Left renal pelvis (tissue), 4 donors: ENCODE data around the gene EMP1. TPM values are rescaled to one million over a fixed set of nuclear protein-coding genes. Genes with fewer than 3 reads are reported as not detected.

Experiments used
- DNase-seq, 4 donors: peaks; one replicate each; pipeline ENCODE4 v3.0.0-alpha.2; 2013; ENCODE audit warnings: low read depth in 4 of 4, low spot score in 3 of 4
- polyA plus RNA-seq, 4 donors: library from polyadenylated mRNA; unstranded; fragments of 120-200 nt; gene quantifications; one replicate each; pipeline ENCODE4 v1.2.1, GENCODE V29; 2013; ENCODE audit not compliant: insufficient read length in 4 of 4

EMP1 gene
- 100 to 1,000 TPM in 3 of 4 donors, 10 to 100 TPM in 1; 81.6 to 612 (median 146) TPM for polyA plus RNA-seq

- DNase-seq = peak in 3 of 4 donors; percentile 70 to 79 (median 75)
Measured at GRCh38 chr12:13196130-13196921, at the start of gene EMP1. Gene EMP1 (plus strand): TSS chr12:13196726. CDS start chr12:13211511, 14,785 bp downstream.

GRCh38 chr12:13147688-13148484 lies 48.6 kb upstream of the EMP1 start:
- peak in 1 of 4 donors; percentile 49 for DNase-seq

- no peak for DNase-seq
Measured at GRCh38 chr12:13148485-13148847, 48.1 kb upstream of the EMP1 start.

- no peak for DNase-seq
Measured at GRCh38 chr12:13149411-13149810, 47.1 kb upstream of the EMP1 start.

- DNase-seq = no peak
Measured at GRCh38 chr12:13152281-13152680, 44.2 kb upstream of the EMP1 start.

- DNase-seq = no peak
Measured at GRCh38 chr12:13152756-13153155, 43.8 kb upstream of the EMP1 start.

- DNase-seq = no peak
Measured at GRCh38 chr12:13153180-13153579, 43.3 kb upstream of the EMP1 start.

- no peak for DNase-seq
Measured at GRCh38 chr12:13154027-13154538, 42.4 kb upstream of the EMP1 start.

- DNase-seq = no peak
Measured at GRCh38 chr12:13154831-13155230, 41.7 kb upstream of the EMP1 start.

GRCh38 chr12:13156277-13156676 lies 40.2 kb upstream of the EMP1 start:
- no peak for DNase-seq

GRCh38 chr12:13161172-13161571 lies 35.4 kb upstream of the EMP1 start:
- DNase-seq = no peak

- DNase-seq = no peak
Measured at GRCh38 chr12:13162904-13163303, 33.6 kb upstream of the EMP1 start.

GRCh38 chr12:13163868-13164635 lies 32.5 kb upstream of the EMP1 start:
- no peak for DNase-seq

- no peak for DNase-seq
Measured at GRCh38 chr12:13164921-13165616, 31.5 kb upstream of the EMP1 start.

- no peak for DNase-seq
Measured at GRCh38 chr12:13165617-13166041, 30.9 kb upstream of the EMP1 start.

GRCh38 chr12:13167226-13167625 lies 29.3 kb upstream of the EMP1 start:
- DNase-seq = no peak

GRCh38 chr12:13167906-13168305 lies 28.6 kb upstream of the EMP1 start:
- DNase-seq = no peak

- DNase-seq = no peak
Measured at GRCh38 chr12:13169272-13169671, 27.3 kb upstream of the EMP1 start.

GRCh38 chr12:13170892-13171490 lies 25.5 kb upstream of the EMP1 start:
- DNase-seq = no peak
